GM21717 (cell line): ENCODE measurements around the gene RNF31.
"Not testable (repeated sequence)": the region's sequence is repeated elsewhere in the genome, so short reads cannot be mapped to it uniquely, and the experiment has no call there.

Source experiments
- ATAC-seq: cut with Tn5 transposase; IDR thresholded peaks from one replicate; pipeline ENCODE4 v1.9.1; 2021; ENCODE audit warnings: mild to moderate bottlenecking, moderate library complexity; ENCODE audit not compliant: unreplicated experiment

Gene RNF31

DNA sequence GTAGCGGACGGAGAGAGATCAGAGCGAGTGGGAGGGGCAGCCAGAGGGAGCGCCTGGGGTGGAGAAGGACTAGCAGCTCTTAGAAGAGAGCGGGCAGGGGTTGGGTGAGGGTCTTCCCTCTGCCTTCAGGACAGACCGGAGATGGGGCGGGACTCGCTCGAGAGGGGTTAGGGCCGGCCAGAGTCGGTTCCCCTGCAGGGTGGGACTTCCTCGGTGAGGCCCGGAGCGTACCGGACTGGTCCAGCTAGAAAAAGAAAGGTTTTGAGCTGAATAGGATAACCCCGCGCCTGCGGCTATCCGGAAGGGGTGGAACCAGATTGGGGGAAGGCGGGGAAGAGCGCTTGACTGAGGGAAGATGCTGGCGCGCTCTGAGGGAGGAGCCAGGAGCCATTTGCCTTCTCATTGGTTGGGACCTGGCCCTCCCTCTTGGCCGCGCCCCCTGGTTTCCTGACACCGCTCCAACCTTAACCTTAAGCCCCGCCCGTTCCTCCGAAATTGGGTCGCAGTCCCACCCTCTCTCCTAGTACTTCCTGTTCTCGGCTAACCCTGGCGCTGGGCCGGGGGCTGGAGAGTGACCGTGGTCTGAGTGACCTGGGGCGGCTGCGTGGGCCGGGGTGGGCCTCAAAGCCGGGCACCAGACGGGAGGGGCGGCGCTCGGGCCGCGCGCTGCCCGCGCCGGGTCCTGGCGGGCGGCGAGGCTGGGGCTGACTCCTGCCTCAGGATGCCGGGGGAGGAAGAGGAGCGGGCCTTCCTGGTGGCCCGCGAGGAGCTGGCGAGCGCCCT, at the start of gene RNF31:
Gene RNF31 (plus strand): TSS at position 521 of the 783 bp plus-strand sequence. CDS start 201 bp downstream, at position 722.
- peak; percentile 75 for ATAC-seq

- no peak for ATAC-seq
Measured at GRCh38 chr14:24098229-24098926, 48.9 kb upstream of the RNF31 start.

DNA sequence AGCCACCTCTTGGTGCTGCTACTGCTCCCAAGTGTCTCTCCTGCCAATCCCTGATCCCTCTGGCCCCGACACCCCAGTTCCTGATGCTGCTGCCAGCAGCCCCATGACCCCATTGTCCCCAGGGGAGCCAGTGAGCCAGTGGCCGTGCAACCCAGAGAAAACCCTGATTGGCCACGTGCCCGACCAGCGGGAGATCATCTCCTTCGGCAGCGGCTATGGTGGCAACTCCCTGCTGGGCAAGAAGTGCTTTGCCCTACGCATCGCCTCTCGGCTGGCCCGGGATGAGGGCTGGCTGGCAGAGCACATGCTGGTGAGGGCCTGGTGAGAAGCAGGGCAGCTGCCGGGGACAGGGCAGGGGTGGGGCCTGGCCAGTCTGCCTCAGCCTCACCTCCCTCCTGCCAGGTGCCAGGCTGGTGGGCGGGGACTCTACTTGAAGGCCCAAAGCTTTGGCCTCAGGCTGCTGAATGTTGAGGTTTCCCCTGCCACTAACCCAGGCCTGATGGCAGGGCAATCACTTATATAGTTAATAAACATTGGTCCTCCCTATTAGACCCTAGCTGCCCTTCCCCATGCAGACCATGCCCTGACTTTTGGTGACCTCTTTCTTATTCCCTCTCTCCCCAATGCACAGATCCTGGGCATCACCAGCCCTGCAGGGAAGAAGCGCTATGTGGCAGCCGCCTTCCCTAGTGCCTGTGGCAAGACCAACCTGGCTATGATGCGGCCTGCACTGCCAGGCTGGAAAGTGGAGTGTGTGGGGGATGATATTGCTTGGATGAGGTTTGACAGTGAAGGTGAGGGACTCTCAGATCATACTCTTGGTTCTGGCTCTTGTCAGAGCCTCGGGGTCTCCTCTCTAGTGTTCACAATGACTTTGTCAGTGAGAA, 48.1 kb upstream of the RNF31 start:
- ATAC-seq, result no peak

GRCh38 chr14:24100197-24100981, 46.9 kb upstream of the RNF31 start:
- ATAC-seq, result no peak

- ATAC-seq, result no peak
Measured at GRCh38 chr14:24100982-24101494, 46.3 kb upstream of the RNF31 start.

DNA sequence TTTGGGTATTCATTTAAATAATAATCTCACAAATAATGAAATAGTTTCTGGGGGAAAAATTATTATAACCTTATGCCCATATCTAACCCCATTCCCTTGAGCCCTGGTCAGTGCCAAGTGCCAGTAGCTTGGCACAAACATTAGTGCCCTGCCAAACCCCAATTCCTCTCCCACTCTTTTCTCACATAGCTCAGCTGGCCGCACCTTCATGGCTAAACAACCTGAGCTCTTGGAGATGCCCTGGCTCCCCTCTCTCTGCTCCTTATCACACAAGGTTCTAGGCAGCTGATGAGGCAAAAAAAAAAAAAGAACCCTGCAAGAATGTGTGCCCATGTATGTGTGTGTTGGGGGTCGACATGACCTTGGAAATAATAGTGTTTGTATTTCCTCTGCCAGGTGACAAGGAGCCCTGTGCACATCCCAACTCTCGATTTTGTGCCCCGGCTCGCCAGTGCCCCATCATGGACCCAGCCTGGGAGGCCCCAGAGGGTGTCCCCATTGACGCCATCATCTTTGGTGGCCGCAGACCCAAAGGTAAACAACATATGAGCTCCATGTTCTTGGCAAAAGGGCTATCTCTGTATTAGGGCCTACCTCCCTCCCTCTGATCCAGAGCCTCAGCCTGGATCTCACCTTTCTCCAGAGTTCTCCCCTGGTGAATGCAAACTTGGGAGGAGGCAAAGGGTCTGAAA, 44.8 kb upstream of the RNF31 start:
- no peak for ATAC-seq

DNA sequence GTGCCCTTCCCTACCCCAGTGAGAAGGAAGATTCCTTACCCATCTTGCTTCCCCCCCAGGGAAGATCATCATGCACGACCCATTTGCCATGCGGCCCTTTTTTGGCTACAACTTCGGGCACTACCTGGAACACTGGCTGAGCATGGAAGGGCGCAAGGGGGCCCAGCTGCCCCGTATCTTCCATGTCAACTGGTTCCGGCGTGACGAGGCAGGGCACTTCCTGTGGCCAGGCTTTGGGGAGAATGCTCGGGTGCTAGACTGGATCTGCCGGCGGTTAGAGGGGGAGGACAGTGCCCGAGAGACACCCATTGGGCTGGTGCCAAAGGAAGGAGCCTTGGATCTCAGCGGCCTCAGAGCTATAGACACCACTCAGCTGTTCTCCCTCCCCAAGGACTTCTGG, 43.8 kb upstream of the RNF31 start:
- ATAC-seq, result no peak

GRCh38 chr14:24105609-24106239, 41.6 kb upstream of the RNF31 start:
- not testable (repeated sequence) for ATAC-seq

- ATAC-seq, result no peak
Measured at GRCh38 chr14:24106672-24107271, 40.5 kb upstream of the RNF31 start.

GRCh38 chr14:24108336-24108874, 38.9 kb upstream of the RNF31 start:
- no peak for ATAC-seq

- no peak for ATAC-seq
Measured at GRCh38 chr14:24110060-24110459, 37.2 kb upstream of the RNF31 start.

GRCh38 chr14:24110523-24110922, 36.8 kb upstream of the RNF31 start:
- ATAC-seq, result no peak

- no peak for ATAC-seq
Measured at GRCh38 chr14:24113379-24113800, 33.9 kb upstream of the RNF31 start.

- peak; percentile 31 for ATAC-seq
Measured at GRCh38 chr14:24113801-24114531, 33.3 kb upstream of the RNF31 start.

GRCh38 chr14:24114532-24115421, 32.5 kb upstream of the RNF31 start, which contains the start of the genes DCAF11 and NRL:
TSS of gene DCAF11 (plus strand) at chr14:24114777. CDS start at chr14:24115595, 818 bp downstream.
TSS of gene NRL (minus strand) at chr14:24114949. CDS start at chr14:24082848, 32,101 bp downstream.
- ATAC-seq, result peak; percentile 81

- ATAC-seq, result no peak
Measured at GRCh38 chr14:24115422-24116127, 31.7 kb upstream of the RNF31 start.
